Smooth muscle cell (in vitro differentiated cells): ENCODE measurements around the gene CD6. TPM values are rescaled to one million over a fixed set of nuclear protein-coding genes. Genes with fewer than 3 reads are reported as not detected.
A peak's percentile ranks its signal among the peaks of the same experiment; 100 is the strongest.

Experiments used
- DNase-seq: peaks from one replicate; lab custom pipeline; 2025; ENCODE audit not compliant: unreplicated experiment; lab: John Stamatoyannopoulos, UW
- H2AFZ ChIP-seq: fragments of 200-600 bp; sonication (generic); 2 replicates; pipeline ENCODE4 v1.6.0; 2016; ENCODE audit warnings: antibody characterized with exemption, low read depth, mild to moderate bottlenecking
- H3F3A ChIP-seq: fragments of 200-600 bp; sonication (generic); 2 replicates; pipeline ENCODE4 v1.6.0; 2017; ENCODE audit warnings: antibody characterized with exemption, low read depth
- H3K27ac ChIP-seq: fragments of 200-600 bp; sonication (generic); 2 replicates; pipeline ENCODE4 v1.5.1; 2016; ENCODE audit warnings: low read depth, mild to moderate bottlenecking
- H3K27me3 ChIP-seq: fragments of 200-600 bp; sonication (generic); 2 replicates; pipeline ENCODE4 v1.6.1; 2016; ENCODE audit warnings: low read depth, mild to moderate bottlenecking
- H3K36me3 ChIP-seq: fragments of 200-600 bp; sonication (generic); 2 replicates; pipeline ENCODE4 v1.5.1; 2016; ENCODE audit warnings: low read depth
- H3K4me1 ChIP-seq: fragments of 200-600 bp; sonication (generic); 2 replicates; pipeline ENCODE4 v1.5.1; 2016; ENCODE audit warnings: low read depth
- H3K4me2 ChIP-seq: fragments of 200-600 bp; sonication (generic); 2 replicates; pipeline ENCODE4 v1.6.0; 2016; ENCODE audit warnings: mild to moderate bottlenecking
- H3K4me3 ChIP-seq: fragments of 200-600 bp; sonication (generic); 2 replicates; pipeline ENCODE4 v1.5.1; 2016; ENCODE audit warnings: mild to moderate bottlenecking
- H3K79me2 ChIP-seq: fragments of 200-600 bp; sonication (generic); 2 replicates; pipeline ENCODE4 v1.6.0; 2016; ENCODE audit warnings: low read depth, mild to moderate bottlenecking
- H3K9ac ChIP-seq: fragments of 200-600 bp; sonication (generic); 2 replicates; pipeline ENCODE4 v1.6.0; 2016; ENCODE audit warnings: low read depth
- H3K9me3 ChIP-seq: fragments of 200-600 bp; sonication (generic); replicated peaks from 2 replicates; pipeline ENCODE4 v1.5.1; 2016; ENCODE audit warnings: low read depth
- H4K20me1 ChIP-seq: fragments of 200-600 bp; sonication (generic); 2 replicates; pipeline ENCODE4 v1.6.0; 2016; ENCODE audit warnings: low read depth
- WGBS: methylation state at CpG from one replicate; pipeline ENCODE4 v1.1.7; 2016; ENCODE audit warnings: low lambda C conversion rate; 5-methylcytosine and 5-hydroxymethylcytosine counted together
- polyA plus RNA-seq: library from polyadenylated mRNA; unstranded; fragments of >200 nt; fragmentation: Nextera tagmentation; extraction: Ambion mirVana; gene quantifications from 2 replicates; pipeline ENCODE4 v1.2.1, GENCODE V29; 2016
- total RNA-seq: library from RNA; depleted of rRNA; stranded (reverse); fragments of >200 nt; gene quantifications from 2 replicates; pipeline ENCODE4 v1.2.3, GENCODE V29; 2014
- TF ChIP-seq, protein P1 (sequence below): fragments of 200-600 bp; sonication (generic); IDR thresholded peaks from 2 replicates; pipeline ENCODE4 v1.5.1; 2017; ENCODE audit warnings: borderline replicate concordance, mild to moderate bottlenecking, antibody characterized with exemption; ENCODE audit not compliant: insufficient read depth, poor library complexity, severe bottlenecking

The CD6 gene
- total and polyA plus RNA-seq, 2 experiments from 2014 or later = 0.27 TPM; not detected in 1

DNA sequence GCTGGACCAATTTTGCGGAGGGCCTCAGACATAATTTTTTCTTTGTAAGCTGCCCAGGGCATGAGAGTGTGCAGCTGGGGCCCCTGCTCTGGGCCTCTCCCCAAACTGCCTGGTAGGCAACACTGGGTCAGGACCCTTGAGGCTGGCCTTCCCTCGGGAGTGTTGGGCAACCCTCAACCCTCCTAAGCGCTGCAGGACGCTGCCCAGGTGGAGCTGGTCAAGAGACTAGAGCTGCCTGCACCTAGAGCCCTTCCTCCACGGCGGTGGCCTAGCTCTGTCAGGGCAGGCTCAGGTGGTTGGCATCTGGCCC lies 47.7 kb upstream of the CD6 start:
- DNase-seq = no peak
- H3K27me3 ChIP-seq = no peaks in the 10 kb centered on the region
- WGBS = 59% methylated on average over 6 of the region's 6 CpGs
- H3K36me3 ChIP-seq = peaks cover 3% of the 10 kb centered on the region
- H3K9me3 ChIP-seq = no peaks in the 10 kb centered on the region
- peaks cover 13% of the 10 kb centered on the region for H3K4me1 ChIP-seq
- H3K9ac ChIP-seq = no peak overlapping the region
- H3K4me3 ChIP-seq = no peak overlapping the region
- peaks cover 11% of the 10 kb centered on the region for H4K20me1 ChIP-seq
- H2AFZ ChIP-seq = no peak overlapping the region
- TF ChIP-seq, protein P1, sequence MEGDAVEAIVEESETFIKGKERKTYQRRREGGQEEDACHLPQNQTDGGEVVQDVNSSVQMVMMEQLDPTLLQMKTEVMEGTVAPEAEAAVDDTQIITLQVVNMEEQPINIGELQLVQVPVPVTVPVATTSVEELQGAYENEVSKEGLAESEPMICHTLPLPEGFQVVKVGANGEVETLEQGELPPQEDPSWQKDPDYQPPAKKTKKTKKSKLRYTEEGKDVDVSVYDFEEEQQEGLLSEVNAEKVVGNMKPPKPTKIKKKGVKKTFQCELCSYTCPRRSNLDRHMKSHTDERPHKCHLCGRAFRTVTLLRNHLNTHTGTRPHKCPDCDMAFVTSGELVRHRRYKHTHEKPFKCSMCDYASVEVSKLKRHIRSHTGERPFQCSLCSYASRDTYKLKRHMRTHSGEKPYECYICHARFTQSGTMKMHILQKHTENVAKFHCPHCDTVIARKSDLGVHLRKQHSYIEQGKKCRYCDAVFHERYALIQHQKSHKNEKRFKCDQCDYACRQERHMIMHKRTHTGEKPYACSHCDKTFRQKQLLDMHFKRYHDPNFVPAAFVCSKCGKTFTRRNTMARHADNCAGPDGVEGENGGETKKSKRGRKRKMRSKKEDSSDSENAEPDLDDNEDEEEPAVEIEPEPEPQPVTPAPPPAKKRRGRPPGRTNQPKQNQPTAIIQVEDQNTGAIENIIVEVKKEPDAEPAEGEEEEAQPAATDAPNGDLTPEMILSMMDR = no peak
- H3K4me2 ChIP-seq = peak overlapping the region; percentile 94
- H3F3A ChIP-seq = no peaks in the 10 kb centered on the region
- no peak overlapping the region for H3K27ac ChIP-seq
- H3K79me2 ChIP-seq = peaks cover 6% of the 10 kb centered on the region

DNA sequence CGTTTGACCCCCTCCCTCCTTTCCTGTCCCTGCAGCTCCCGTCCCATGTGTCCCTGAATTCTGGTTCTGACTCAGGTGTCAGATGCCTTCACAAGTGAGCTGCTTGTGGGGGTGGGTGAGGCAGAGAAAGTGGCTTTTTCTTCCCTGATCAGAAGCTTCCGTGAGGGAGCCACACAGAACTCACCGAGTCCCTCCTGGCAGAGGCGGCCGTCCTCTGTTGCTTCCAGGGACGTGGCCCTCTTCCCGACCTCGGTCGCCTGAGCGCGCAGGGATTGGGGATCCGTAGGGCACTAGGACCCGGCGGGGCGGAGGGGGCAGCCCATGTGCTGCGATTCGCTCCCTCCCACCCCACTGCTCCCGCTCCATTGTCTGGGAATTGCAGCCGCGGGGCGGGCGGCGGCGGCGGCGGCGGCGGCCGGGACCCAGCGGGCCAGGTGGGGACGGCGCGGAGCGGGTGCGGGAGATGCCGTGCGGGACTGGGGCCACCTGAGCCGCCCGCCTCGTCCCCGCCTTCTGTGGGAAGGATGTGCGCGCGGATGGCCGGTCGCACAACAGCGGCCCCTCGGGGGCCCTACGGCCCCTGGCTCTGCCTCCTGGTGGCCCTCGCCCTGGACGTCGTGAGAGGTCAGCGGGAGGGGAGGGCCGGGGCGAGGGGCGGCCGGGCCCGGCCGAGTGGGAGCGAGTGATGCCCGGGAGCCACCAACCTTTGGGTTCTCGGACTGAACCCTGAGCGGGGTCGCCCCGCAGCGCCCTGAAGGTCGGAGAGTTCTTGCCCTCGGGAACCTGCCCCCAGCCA lies 47.2 kb upstream of the CD6 start, which contains the start of gene TMEM132A:
TSS of gene TMEM132A (plus strand) at position 351 of the 796 bp plus-strand sequence. CDS start at position 525, 174 bp downstream.
- Histone ChIP-seq H3F3A (no peaks in the 10 kb centered on the region), H3K4me3 (peak within 1 kb of the TSS; percentile 72), H3K79me2 (peaks cover under 1% of the 10 kb centered on the region), H3K4me2 (peak within 1 kb of the TSS; percentile 94), H3K9me3 (no peaks in the 10 kb centered on the region), H3K36me3 (peaks cover 3% of the 10 kb centered on the region), H3K27ac (no peak within 1 kb of the TSS), H4K20me1 (peaks cover 6% of the 10 kb centered on the region), H3K4me1 (peaks cover 13% of the 10 kb centered on the region), H3K27me3 (no peaks in the 10 kb centered on the region), H3K9ac (peak within 1 kb of the TSS; percentile 70), H2AFZ (peak within 1 kb of the TSS; percentile 81)
- under 1% methylated on average over 31 of the region's 69 CpGs for WGBS
- TF ChIP-seq, protein P1 = no peak
- DNase-seq = peak; percentile 17

DNA sequence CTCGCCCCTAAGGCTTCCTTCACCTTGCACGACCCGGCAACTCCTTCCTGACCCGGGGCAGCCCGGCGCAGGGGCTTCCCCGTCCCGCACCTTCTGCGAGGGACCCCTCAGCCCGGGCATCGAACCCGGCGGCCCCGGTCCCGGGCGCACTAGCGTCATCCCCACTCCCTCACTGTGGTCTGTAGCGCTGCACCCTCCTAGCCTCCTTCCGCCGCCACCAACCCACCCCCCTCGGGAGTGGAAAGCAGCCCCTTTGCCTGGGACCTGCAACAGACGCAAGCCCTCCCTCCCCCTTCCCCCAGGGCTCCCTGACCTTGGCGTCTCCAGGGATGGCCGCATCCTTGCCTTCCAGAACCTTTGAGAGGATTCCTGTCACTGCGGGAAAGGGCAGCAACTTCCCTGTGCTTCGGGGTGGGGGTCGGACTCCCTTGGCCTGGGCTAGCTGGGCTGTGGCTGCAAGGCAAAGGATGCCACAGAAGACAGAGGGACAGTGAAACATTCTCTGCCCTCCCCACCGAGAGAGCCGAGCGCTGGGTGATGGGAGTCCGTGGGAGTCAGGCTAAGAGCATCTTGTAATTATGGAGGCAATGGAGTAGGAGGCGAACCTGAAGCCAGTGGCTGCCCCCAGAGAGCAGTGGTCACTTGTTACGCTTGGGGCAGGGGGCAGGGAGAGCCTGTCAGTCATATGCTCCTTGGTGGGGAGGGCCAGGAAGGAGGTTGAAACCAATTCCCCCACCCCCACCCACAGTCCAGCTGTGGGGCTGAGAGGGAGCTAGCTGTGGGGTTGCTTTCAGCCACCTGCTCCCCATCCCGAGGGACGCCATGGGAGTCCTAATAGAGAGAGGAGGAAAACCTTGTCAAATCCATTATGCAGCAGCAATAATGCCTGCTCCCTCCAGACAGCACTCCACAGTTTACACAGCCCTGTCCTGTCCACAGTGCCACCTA lies 46.3 kb upstream of the CD6 start:
- DNase-seq = no peak
- H3K9ac ChIP-seq = peak overlapping the region; percentile 70
- peak overlapping the region; percentile 72 for H3K4me3 ChIP-seq

More for the DNA sequence above, 46.3 kb upstream of the CD6 start:
- no peaks in the 10 kb centered on the region for H3K79me2 ChIP-seq
- H3K4me1 ChIP-seq = peaks cover 13% of the 10 kb centered on the region
- no peaks in the 10 kb centered on the region for H3K9me3 ChIP-seq
- TF ChIP-seq, protein P1 = no peak
- no peaks in the 10 kb centered on the region for H3F3A ChIP-seq
- peaks cover 3% of the 10 kb centered on the region for H3K36me3 ChIP-seq
- H4K20me1 ChIP-seq = peaks cover 3% of the 10 kb centered on the region
- peak overlapping the region; percentile 81 for H2AFZ ChIP-seq
- 6% methylated on average over 33 of the region's 35 CpGs for WGBS
- H3K27me3 ChIP-seq = no peaks in the 10 kb centered on the region
- no peak overlapping the region for H3K27ac ChIP-seq
- H3K4me2 ChIP-seq = peak overlapping the region; percentile 94
